Fibroblast of mammary gland (primary cell): ENCODE measurements around the gene ULK4.
A peak's percentile ranks its signal among the peaks of the same experiment; 100 is the strongest.
"Not testable (repeated sequence)": the region's sequence is repeated elsewhere in the genome, so short reads cannot be mapped to it uniquely, and the experiment has no call there.

ENCODE experiments used
- DNase-seq: peaks from one replicate; pipeline ENCODE4 v3.0.0-alpha.2; 2010; ENCODE audit warnings: low read depth
- H3K4me3 ChIP-seq: 2 replicates; pipeline ENCODE4 v1.5.1; 2011; ENCODE audit warnings: low read depth, mild to moderate bottlenecking, low read length, moderate library complexity; ENCODE audit not compliant: control insufficient read depth
- TF ChIP-seq, protein P1 (sequence below): conservative IDR thresholded peaks from 2 replicates; pipeline ENCODE4 v1.5.1; 2011; ENCODE audit warnings: low read depth, low read length, inconsistent platforms; ENCODE audit not compliant: control insufficient read depth, insufficient read depth

ULK4 gene

GRCh38 chr3:41467481-41467880 is 494.4 kb downstream of the ULK4 start:
- no peak for DNase-seq
- no peak overlapping the region for H3K4me3 ChIP-seq
- TF ChIP-seq, protein P1, sequence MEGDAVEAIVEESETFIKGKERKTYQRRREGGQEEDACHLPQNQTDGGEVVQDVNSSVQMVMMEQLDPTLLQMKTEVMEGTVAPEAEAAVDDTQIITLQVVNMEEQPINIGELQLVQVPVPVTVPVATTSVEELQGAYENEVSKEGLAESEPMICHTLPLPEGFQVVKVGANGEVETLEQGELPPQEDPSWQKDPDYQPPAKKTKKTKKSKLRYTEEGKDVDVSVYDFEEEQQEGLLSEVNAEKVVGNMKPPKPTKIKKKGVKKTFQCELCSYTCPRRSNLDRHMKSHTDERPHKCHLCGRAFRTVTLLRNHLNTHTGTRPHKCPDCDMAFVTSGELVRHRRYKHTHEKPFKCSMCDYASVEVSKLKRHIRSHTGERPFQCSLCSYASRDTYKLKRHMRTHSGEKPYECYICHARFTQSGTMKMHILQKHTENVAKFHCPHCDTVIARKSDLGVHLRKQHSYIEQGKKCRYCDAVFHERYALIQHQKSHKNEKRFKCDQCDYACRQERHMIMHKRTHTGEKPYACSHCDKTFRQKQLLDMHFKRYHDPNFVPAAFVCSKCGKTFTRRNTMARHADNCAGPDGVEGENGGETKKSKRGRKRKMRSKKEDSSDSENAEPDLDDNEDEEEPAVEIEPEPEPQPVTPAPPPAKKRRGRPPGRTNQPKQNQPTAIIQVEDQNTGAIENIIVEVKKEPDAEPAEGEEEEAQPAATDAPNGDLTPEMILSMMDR, result no peak

DNA sequence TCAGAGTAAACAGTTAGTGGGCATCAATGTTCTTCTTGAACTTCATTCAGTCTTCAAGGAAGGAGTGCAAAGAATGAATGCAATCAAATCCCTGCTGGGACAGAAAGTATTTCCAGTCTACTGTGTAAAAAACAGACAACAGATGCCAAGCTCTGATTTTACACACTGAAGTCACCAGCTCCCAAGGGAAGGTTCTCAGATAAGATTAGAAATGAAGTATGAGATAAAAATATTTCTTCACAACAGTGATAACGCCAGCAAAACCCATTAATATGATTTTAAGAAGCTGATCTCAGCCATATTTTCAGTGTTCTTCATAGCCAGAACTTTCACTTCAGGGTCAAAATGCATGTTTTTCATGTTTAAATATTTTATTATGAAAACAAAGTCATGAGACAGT is 497.0 kb downstream of the ULK4 start:
- DNase-seq, result no peak
- TF ChIP-seq, protein P1, result no peak
- no peak overlapping the region for H3K4me3 ChIP-seq

DNA sequence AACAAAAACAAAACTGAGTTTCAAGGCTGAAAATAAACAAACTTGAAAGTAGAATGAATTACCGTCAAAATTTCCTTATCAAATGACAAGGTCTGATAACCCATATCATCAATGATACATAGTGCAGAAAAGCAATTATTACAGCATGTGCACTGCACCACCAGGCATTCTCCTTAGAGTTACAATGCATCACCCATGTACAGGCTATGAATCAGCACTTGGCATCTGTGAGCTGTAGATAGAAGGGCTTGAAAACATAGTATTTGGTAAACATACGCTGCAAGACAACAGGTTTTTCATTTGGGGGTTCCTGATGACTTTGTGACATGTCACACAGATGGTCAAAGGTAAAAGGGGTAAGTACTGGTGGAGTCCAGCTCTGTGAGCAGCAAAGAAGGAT is 497.5 kb downstream of the ULK4 start:
- TF ChIP-seq, protein P1, result no peak
- H3K4me3 ChIP-seq, result no peak overlapping the region
- peak; percentile 46 for DNase-seq

DNA sequence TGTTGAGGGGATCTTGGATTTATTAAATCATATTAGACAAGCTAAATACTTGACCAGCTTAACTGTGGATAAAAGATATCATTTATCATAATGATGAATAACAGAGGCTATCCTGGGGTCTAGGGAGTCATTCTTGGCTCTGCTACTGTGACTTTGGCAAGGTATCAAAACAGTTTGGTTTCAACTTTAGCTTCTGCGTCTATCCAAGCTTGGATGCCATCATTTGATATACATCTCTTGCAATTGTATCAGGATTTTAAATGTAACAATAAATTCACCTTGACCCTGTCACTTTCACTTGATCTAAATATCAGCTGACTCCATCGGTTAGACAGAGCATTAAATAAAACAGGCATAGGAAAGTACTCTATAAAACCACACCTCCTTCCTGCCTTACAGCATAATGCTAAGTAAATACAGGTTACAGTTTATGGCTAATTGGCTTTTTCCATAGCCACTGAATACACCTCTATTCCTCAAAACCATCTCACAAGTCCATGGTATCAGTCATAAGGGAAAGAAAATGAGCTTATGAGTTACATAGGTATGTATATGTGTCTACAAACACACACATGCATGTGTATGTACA is 499.7 kb downstream of the ULK4 start:
- TF ChIP-seq, protein P1, result no peak
- no peak for DNase-seq
- H3K4me3 ChIP-seq, result no peak overlapping the region

- H3K4me3 ChIP-seq, result no peak overlapping the region
- TF ChIP-seq, protein P1, result no peak
- no peak for DNase-seq
Measured at GRCh38 chr3:41460736-41461135, 501.2 kb downstream of the ULK4 start.

GRCh38 chr3:41457176-41457575 is 504.7 kb downstream of the ULK4 start:
- TF ChIP-seq, protein P1, result no peak
- H3K4me3 ChIP-seq, result no peak overlapping the region
- no peak for DNase-seq

- TF ChIP-seq, protein P1, result no peak
- no peak for DNase-seq
- H3K4me3 ChIP-seq, result no peak overlapping the region
Measured at GRCh38 chr3:41456162-41456561, 505.7 kb downstream of the ULK4 start.

- H3K4me3 ChIP-seq, DNase-seq: not testable (repeated sequence)
Measured at GRCh38 chr3:41453618-41454017, 508.3 kb downstream of the ULK4 start.
